Activated naive CD4-positive, alpha-beta T cell treated with anti-CD3 and anti-CD28 coated beads, Interleukin-2, amount 50 U/mL, for 24 hours (primary cell): ENCODE measurements around the gene TMTC1.
"Not testable (repeated sequence)": the region's sequence is repeated elsewhere in the genome, so short reads cannot be mapped to it uniquely, and the experiment has no call there.

Experiments used
- H3K27ac Mint-ChIP-seq: one replicate; pipeline ENCODE4 v1.8.0; 2021; ENCODE audit warnings: mild to moderate bottlenecking, mixed read lengths
- H3K27me3 Mint-ChIP-seq: one replicate; pipeline ENCODE4 v1.8.0; 2021; ENCODE audit warnings: mixed read lengths
- H3K36me3 Mint-ChIP-seq: one replicate; pipeline ENCODE4 v1.8.0; 2021; ENCODE audit warnings: mixed read lengths
- H3K4me1 Mint-ChIP-seq: one replicate; pipeline ENCODE4 v1.8.0; 2021; ENCODE audit warnings: mixed read lengths
- H3K4me3 Mint-ChIP-seq: one replicate; pipeline ENCODE4 v1.8.0; 2021; ENCODE audit warnings: mild to moderate bottlenecking, mixed read lengths
- H3K9me3 Mint-ChIP-seq: one replicate; pipeline ENCODE4 v1.8.0; 2021; ENCODE audit warnings: mixed read lengths

Gene TMTC1

DNA sequence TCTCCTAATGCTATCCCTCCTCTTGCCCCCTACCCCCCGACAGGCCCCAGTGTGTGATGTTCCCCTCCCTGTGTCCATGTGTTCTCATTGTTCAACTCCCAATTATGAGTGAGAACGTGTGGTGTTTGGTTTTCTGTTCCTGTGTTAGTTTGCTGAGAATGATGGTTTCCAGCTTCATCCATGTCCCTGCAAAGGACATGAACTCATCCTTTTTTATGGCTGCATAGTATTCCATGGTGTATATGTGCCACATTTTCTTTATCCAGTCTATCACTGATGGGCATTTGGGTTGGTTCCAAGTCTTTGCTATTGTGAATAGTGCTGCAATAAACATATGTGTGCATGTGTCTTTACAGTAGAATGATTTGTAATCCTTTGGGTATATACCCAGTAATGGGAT is 228.3 kb downstream of the TMTC1 start:
- H3K9me3 Mint-ChIP-seq, H3K4me3 Mint-ChIP-seq, H3K4me1 Mint-ChIP-seq, H3K36me3 Mint-ChIP-seq, H3K27ac Mint-ChIP-seq, H3K27me3 Mint-ChIP-seq: not testable (repeated sequence)

DNA sequence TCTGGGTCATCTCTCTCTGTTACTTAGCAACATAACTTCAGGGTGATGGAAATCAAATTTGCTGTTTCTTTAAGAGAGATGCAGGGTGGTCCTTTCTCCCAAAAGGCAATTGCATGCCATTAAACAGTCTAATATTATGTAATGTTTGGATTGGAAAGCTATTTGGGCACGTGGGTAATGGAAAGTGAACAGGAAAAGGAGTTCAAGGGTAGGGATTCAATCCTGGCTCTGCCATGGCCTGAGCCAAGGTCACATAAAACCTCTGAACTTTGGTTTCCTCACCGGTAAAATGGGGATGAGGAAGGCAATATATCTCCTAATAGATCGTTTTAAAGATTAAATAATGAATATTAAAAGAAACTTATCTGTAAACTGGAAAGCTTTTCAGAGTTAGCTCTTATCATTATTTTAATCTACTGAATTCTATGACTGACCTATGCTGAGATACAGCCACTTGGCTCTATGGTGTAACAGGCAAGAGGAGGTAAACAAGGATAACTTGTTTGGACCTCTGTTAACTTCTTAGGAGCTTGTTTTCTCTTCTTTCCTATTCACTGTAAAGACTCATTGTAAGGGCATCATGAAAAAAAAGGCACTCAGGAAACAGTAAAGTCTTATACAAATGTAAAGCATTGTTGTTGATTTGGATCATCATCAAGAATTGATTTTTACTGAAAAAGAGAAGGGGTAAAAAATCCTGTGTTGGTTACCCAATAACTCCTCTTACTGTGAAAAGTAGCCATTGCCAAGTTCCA is 230.6 kb downstream of the TMTC1 start:
- Mint-ChIP-seq H3K4me3 (no peak overlapping the region), H3K27ac (no peak overlapping the region), H3K4me1 (no peaks in the 10 kb centered on the region), H3K27me3 (peaks cover 1% of the 10 kb centered on the region), H3K36me3 (no peaks in the 10 kb centered on the region), H3K9me3 (no peaks in the 10 kb centered on the region)

DNA sequence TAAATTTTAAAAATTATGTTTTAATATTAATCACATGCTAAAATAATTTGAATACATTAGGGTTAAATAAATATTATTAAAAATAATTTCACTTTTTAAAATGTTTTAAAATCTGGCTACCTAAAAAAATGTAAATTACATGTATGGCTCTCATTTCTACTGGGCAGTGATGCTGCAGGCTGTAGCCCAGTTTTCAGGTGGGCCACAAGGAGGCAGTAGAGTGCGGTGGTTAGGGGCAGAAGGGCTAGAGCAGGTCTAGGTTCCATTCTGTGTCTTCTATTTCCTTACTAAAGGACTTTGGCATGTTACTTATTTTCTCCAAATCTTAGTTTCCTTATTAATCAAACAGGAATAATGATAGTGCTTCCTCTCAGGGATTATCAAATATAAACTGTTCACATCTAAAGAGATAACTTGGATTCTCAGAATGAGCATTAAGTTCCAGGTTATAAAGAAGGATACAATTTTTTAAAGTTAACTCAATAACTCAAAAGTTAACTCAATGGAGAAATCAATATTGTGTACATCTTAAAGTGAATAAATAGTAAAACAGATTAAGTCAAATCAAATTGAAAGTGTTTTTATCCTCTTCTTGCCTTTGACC is 231.3 kb downstream of the TMTC1 start:
- no peak overlapping the region for H3K4me3 Mint-ChIP-seq
- no peaks in the 10 kb centered on the region for H3K9me3 Mint-ChIP-seq
- no peaks in the 10 kb centered on the region for H3K27me3 Mint-ChIP-seq
- no peaks in the 10 kb centered on the region for H3K4me1 Mint-ChIP-seq
- no peak overlapping the region for H3K27ac Mint-ChIP-seq
- H3K36me3 Mint-ChIP-seq, result no peaks in the 10 kb centered on the region

DNA sequence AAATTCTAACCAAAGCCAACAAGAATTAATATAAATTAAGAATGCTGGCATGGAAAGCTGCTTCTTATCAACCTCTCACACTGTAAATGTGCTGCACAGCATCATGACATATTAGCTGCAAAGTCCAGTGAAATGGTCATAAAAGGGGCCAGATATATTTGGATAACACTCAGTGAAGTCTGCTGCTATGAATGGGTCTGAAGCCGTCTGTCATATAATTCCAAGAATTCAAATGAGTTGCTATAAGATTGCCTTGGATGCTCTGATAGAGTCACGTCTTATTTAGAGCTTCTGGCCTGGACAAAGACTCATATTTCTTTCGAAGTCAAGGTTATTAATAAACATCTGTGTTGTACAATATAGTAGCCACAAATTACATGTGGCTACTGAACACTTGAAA is 231.9 kb downstream of the TMTC1 start:
- H3K36me3 Mint-ChIP-seq, result no peaks in the 10 kb centered on the region
- H3K9me3 Mint-ChIP-seq, result no peaks in the 10 kb centered on the region
- H3K4me3 Mint-ChIP-seq, result no peak overlapping the region
- H3K27ac Mint-ChIP-seq, result no peak overlapping the region
- no peaks in the 10 kb centered on the region for H3K27me3 Mint-ChIP-seq
- H3K4me1 Mint-ChIP-seq, result no peaks in the 10 kb centered on the region

DNA sequence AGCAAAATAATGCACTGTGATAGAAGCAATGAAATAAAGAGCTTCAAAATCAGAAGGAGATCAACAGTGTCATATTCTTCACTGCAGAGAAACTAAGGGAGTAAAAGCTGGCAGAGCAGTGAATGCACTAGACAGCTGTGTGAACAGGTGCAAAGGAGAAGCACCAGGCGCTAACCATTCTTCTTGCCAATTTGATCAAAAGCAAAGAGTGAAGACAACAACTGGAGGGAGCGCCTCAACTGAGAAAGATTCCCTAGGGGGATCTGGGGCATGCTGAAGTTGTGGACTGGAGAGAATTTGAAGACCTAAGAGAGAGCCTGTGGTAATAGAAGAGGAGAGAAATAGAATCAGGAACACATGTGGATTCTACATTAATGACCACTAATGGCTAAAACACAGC is 235.9 kb downstream of the TMTC1 start:
- H3K9me3 Mint-ChIP-seq, result no peaks in the 10 kb centered on the region
- H3K27ac Mint-ChIP-seq, result no peak overlapping the region
- no peaks in the 10 kb centered on the region for H3K36me3 Mint-ChIP-seq
- no peaks in the 10 kb centered on the region for H3K4me1 Mint-ChIP-seq
- no peak overlapping the region for H3K4me3 Mint-ChIP-seq
- H3K27me3 Mint-ChIP-seq, result no peaks in the 10 kb centered on the region

DNA sequence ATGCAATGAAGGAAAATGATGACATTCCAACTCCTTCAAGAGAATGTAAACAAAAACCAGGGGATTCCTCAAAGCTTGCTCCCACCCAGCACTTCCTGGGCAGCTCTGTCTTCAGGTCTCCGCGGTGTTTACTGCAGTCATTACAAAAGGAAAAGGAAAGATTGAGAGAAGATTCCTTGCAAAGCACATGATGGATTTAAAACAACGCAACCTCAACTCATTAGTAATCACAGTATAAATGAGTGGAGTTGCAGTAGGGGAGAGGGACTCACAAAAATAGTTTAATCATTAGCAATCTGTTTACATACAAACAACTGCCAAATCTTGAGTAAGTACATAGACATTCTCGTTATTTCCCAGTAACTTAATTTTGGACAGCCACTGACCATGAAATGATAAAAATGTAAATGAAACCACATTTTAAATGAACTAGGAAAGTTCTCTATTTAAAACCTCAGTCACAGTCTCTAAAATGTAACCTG is 236.6 kb downstream of the TMTC1 start:
- no peaks in the 10 kb centered on the region for H3K36me3 Mint-ChIP-seq

DNA sequence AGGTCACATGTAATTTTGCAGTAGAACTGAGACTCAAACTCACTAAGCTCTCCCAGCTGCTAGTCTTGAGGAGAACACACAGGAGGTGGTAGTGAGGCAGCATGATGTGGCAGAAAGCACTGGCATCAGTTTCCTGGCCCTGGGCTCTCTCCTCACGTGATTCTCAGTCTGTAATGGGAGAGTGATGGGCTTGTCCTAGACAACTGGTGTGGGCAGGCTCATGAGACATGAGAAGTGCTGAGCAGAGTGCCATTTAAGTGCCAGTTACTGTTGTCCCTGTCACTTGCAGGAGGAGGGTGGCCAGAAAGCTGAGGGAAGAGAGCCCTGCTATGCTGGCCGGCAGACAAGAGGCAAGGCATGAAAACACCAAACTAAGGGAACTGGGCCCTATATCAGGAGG is 237.7 kb downstream of the TMTC1 start:
- no peaks in the 10 kb centered on the region for H3K27me3 Mint-ChIP-seq
- no peaks in the 10 kb centered on the region for H3K9me3 Mint-ChIP-seq
- no peak overlapping the region for H3K27ac Mint-ChIP-seq
- no peaks in the 10 kb centered on the region for H3K36me3 Mint-ChIP-seq
- no peak overlapping the region for H3K4me3 Mint-ChIP-seq
- H3K4me1 Mint-ChIP-seq, result no peaks in the 10 kb centered on the region

More for the DNA sequence above, 236.6 kb downstream of the TMTC1 start:
- Mint-ChIP-seq H3K27me3 (no peaks in the 10 kb centered on the region), H3K27ac (no peak overlapping the region), H3K4me1 (no peaks in the 10 kb centered on the region), H3K4me3 (no peak overlapping the region), H3K9me3 (no peaks in the 10 kb centered on the region)

DNA sequence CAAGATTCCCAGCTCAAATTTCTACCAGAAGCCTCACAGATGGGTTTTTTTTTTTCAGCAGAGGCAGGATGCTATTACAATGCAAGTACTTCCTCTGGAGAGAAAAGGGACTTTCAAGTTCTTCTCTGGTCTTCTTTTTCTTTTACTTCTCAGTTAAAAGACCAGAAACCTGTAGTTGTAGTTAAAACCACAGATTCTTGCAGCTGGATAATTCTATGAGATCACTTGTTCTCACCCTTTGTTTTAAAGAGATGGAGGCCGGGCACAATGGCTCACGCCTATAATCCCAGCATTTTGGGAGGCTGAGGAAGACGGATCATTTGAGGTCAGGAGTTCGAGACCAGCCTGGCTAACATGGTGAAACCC is 238.7 kb downstream of the TMTC1 start:
- Mint-ChIP-seq H3K27me3 (no peaks in the 10 kb centered on the region), H3K4me1 (no peaks in the 10 kb centered on the region), H3K4me3 (no peak overlapping the region), H3K27ac (no peak overlapping the region), H3K36me3 (no peaks in the 10 kb centered on the region), H3K9me3 (no peaks in the 10 kb centered on the region)

DNA sequence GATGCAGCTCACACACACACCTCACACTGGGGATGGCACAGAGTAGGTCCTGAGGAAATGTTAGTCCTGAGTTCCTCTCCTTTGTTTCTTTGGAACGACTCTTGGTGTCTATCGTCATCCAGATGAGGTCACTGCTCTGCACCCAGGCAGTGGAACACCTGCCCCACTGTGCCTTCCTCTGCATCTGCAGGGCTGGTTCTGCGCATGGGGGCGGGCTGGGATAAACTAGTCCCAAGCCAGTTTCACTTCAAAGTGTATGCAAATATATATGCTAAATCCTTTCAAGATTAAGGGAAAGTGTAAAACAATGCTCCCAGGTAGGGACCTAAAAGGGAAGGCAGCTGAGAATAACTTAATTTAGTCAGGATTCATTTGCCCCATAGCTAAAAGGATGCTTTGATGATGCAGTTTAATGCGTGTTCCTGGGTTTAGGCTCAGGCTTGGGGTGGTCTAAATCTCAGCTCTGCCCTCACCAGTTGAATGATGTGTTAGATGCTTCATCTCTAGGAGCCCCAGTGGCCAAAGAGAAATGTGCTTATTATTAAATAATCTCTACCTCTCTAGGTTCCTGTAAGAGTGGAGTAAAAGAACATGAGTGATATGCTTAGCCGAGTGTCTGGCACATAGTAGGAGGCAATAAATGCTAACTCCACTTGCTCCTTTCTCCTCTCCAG is 239.2 kb downstream of the TMTC1 start:
- no peaks in the 10 kb centered on the region for H3K27me3 Mint-ChIP-seq
- H3K27ac Mint-ChIP-seq, result no peak overlapping the region
- no peaks in the 10 kb centered on the region for H3K9me3 Mint-ChIP-seq
- H3K4me1 Mint-ChIP-seq, result no peaks in the 10 kb centered on the region
- H3K36me3 Mint-ChIP-seq, result no peaks in the 10 kb centered on the region
- H3K4me3 Mint-ChIP-seq, result no peak overlapping the region

DNA sequence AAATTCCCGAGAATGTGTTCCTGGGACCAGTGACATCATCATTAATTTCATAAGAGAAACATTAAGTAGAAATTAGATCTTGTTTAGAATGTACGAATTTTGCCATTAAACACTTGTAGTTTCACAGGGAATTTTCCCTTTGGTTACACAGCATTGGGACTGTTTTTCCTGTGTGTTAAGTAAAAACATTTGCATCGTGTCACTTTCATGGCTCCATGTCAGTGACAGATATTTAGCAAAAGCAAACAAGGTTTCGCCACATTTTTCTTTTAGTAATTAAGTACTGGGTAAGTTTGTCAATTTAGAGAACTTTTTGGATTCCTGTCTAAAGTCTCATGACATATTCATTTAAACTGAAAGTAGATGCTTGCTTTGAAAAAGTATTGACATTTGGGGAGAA is 240.7 kb downstream of the TMTC1 start:
- Mint-ChIP-seq H3K27ac (no peak overlapping the region), H3K4me1 (no peaks in the 10 kb centered on the region), H3K27me3 (no peaks in the 10 kb centered on the region), H3K9me3 (no peaks in the 10 kb centered on the region), H3K36me3 (no peaks in the 10 kb centered on the region), H3K4me3 (no peak overlapping the region)

DNA sequence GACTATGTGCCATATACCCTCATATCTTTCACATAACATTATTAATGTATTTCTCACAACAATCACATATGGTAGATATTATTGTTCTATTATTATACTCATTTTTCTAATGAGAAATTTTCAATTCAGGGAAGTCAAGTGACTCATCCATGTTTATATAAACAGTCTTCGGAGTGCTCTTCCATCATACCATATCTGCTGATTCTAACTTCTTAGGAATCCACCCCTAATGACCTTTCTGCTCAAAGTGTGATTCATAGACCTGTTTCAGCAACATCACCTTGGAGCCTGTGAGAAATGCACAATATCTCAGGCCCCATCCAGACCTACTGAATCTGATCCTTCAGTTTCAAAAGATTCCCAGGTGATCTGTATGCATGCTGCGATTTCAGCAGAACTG is 246.4 kb downstream of the TMTC1 start:
- Mint-ChIP-seq H3K9me3 (no peaks in the 10 kb centered on the region), H3K27me3 (peaks cover 9% of the 10 kb centered on the region), H3K4me1 (no peaks in the 10 kb centered on the region)

DNA sequence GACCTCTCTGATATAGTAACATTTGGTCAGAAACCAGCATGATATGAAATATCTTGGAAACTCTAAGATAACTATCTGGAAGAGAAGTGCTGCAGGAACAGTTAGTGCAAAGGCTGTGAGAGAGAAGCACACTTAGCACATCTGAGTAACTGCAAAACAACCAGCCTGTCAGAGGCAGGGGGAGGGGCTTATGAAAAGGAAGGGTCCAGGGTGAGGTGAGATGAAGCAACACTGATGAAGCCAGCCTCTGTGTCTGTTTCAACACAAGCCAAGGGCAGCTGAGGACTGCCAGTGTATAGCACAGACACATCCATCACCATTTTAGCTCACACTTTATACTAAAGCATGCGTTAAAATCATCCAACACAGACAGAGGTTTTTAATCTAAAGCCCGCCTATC is 248.8 kb downstream of the TMTC1 start:
- no peaks in the 10 kb centered on the region for H3K4me1 Mint-ChIP-seq
- no peak overlapping the region for H3K27ac Mint-ChIP-seq
- no peaks in the 10 kb centered on the region for H3K36me3 Mint-ChIP-seq
- H3K27me3 Mint-ChIP-seq, result peaks cover 23% of the 10 kb centered on the region
- H3K4me3 Mint-ChIP-seq, result no peak overlapping the region
- no peaks in the 10 kb centered on the region for H3K9me3 Mint-ChIP-seq

More for the DNA sequence above, 246.4 kb downstream of the TMTC1 start:
- H3K36me3 Mint-ChIP-seq, result no peaks in the 10 kb centered on the region
- H3K4me3 Mint-ChIP-seq, result no peak overlapping the region
- no peak overlapping the region for H3K27ac Mint-ChIP-seq

DNA sequence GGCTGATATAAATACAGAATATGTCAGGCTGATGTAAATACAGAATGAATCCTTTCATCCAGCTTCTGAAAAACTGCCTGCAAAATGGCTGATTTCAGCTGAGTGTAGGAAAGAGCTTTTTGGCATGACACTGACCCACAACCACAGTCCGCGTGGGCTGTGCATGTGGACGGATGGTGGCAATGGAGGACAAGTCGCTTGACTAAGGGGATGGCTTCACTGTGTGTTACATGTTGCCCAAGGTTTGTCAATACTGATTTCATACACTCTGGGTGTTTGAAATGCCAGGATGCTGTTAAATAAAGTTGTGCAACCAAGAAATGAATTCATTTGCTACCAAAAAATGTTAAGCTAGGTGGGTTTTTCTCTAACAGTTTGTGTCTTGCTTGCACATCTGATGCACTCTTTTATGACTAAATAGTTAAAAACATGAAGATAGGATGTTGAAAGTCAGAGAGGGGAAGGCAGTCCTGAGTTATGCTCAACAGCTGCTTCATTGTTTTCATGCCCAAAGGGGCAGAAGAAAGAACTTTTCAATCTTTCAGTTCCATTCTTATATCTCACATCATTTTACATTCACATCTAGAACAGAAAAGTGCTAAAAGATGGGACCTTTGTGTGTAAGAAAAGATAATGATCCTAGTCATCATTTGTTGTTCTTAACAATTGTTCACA is 249.8 kb downstream of the TMTC1 start:
- no peak overlapping the region for H3K27ac Mint-ChIP-seq
- H3K9me3 Mint-ChIP-seq, result no peaks in the 10 kb centered on the region
- H3K4me3 Mint-ChIP-seq, result no peak overlapping the region
- H3K27me3 Mint-ChIP-seq, result peaks cover 27% of the 10 kb centered on the region
- H3K4me1 Mint-ChIP-seq, result no peaks in the 10 kb centered on the region
- H3K36me3 Mint-ChIP-seq, result no peaks in the 10 kb centered on the region

DNA sequence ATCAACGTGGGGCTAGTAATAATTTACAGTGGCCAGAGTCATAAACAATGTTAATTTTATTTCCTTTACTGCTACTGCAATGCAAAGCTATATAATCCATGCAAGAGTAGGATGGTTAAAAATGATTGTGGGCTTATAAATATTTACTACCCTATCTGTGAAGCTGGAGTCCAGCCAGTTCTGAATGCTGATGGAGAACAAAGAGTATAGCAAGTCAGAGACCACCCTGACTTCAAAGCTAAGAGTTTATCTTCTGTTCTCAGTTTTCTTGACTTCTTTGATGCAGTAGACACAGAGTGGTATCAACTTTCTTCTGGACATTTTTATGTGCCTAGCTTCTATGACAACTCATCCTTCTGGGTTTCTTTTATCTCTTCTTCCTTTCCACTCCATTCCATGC is 252.3 kb downstream of the TMTC1 start:
- Mint-ChIP-seq H3K9me3 (no peaks in the 10 kb centered on the region), H3K27ac (no peak overlapping the region), H3K4me1 (no peaks in the 10 kb centered on the region), H3K27me3 (peaks cover 29% of the 10 kb centered on the region), H3K4me3 (no peak overlapping the region), H3K36me3 (no peaks in the 10 kb centered on the region)

DNA sequence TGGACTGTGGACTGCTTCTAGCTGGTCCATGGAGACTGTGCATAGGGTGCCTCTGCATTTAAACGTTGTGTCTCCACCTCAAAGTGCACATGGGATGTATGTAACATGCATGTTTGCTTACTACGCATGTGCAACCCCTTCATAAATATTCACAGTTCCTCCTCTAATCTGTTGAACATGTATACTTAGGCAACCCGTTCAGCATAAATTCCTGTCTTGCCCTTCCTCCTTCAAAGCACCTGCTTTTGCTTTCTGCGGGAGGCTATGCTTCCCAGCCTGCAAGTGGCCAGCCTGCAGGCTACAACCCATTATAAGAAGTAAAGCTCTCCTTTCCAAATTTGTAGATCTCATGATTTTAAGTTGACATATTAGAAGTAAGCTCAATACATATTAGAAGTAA is 253.3 kb downstream of the TMTC1 start:
- Mint-ChIP-seq H3K27me3 (peaks cover 29% of the 10 kb centered on the region), H3K4me1 (no peaks in the 10 kb centered on the region), H3K9me3 (no peaks in the 10 kb centered on the region), H3K4me3 (no peak overlapping the region), H3K27ac (no peak overlapping the region), H3K36me3 (no peaks in the 10 kb centered on the region)

DNA sequence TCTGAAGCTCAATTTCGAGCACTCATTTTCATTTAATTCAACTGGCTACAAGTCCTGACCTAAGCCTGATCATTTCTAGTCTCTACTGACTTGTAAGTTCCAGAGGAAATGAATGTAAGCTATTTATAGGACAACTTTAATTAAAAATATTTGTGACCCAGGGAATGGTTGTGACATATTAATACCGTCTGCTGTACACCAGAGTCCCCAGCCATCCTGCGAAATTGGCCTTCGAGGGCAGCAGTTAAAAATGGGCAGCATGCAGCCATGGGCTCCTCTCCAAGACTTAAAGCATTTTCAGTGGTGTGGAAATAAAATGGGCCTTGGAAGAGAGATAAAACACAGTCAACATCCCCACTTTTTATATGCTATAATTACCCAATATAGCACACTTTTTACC is 255.6 kb downstream of the TMTC1 start:
- Mint-ChIP-seq H3K36me3 (no peaks in the 10 kb centered on the region), H3K9me3 (no peaks in the 10 kb centered on the region), H3K4me1 (no peaks in the 10 kb centered on the region), H3K27ac (no peak overlapping the region), H3K4me3 (no peak overlapping the region), H3K27me3 (peaks cover 26% of the 10 kb centered on the region)
